SK-N-SH treated with all-trans-retinoic acid at 6 μM for 48 hours (cell line): ENCODE measurements around the gene YIF1A.

ENCODE experiments used
- ATAC-seq: fragments of 200-7000 bp; cut with Tn5 transposase; 3 replicates; pipeline ENCODE4 v1.9.1; 2020; ENCODE audit warnings: mild to moderate bottlenecking, moderate library complexity
- ARNTL ChIP-seq: fragments of 450-650 bp; formaldehyde crosslinking; IDR thresholded peaks from 2 replicates; pipeline ENCODE4 v1.5.0; 2020; ENCODE audit warnings: low read depth, mild to moderate bottlenecking, moderate library complexity, borderline replicate concordance
- BACH2 ChIP-seq: fragments of 250-450 bp; sonication (Bioruptor Pico); IDR thresholded peaks from 2 replicates; pipeline ENCODE4 v1.9.0; 2021; ENCODE audit warnings: mild to moderate bottlenecking, borderline replicate concordance
- CSDC2 ChIP-seq: fragments of 250-450 bp; sonication (Bioruptor Pico); IDR thresholded peaks from 2 replicates; pipeline ENCODE4 v1.5.0; 2020; ENCODE audit warnings: mild to moderate bottlenecking, moderate library complexity
- ESRRG ChIP-seq: fragments of 250-450 bp; sonication (Bioruptor Pico); IDR thresholded peaks from 2 replicates; pipeline ENCODE4 v1.6.1; 2021; ENCODE audit warnings: mild to moderate bottlenecking
- GLIS3 ChIP-seq: fragments of 250-450 bp; sonication (Bioruptor Pico); IDR thresholded peaks from 2 replicates; pipeline ENCODE4 v1.5.0; 2020; ENCODE audit warnings: mild to moderate bottlenecking, moderate library complexity
- OSR1 ChIP-seq: fragments of 250-450 bp; sonication (Bioruptor Pico); IDR thresholded peaks from 2 replicates; pipeline ENCODE4 v1.8.0; 2022; ENCODE audit warnings: moderate library complexity, mild to moderate bottlenecking, inconsistent platforms
- PATZ1 ChIP-seq: fragments of 250-450 bp; sonication (Bioruptor Pico); IDR thresholded peaks from 2 replicates; pipeline ENCODE4 v1.8.0; 2020; ENCODE audit warnings: mild to moderate bottlenecking, moderate library complexity, borderline replicate concordance
- POU6F1 ChIP-seq: fragments of 250-450 bp; sonication (Bioruptor Pico); IDR thresholded peaks from 2 replicates; pipeline ENCODE4 v1.8.0; 2021; ENCODE audit warnings: low read depth, mild to moderate bottlenecking, moderate library complexity, borderline replicate concordance
- RARB ChIP-seq: fragments of 250-450 bp; sonication (Bioruptor Pico); IDR thresholded peaks from 2 replicates; pipeline ENCODE4 v1.8.0; 2021; ENCODE audit warnings: mild to moderate bottlenecking, moderate library complexity
- SNAI2 ChIP-seq: fragments of 250-450 bp; sonication (Bioruptor Pico); IDR thresholded peaks from 2 replicates; pipeline ENCODE4 v1.5.0; 2020; ENCODE audit warnings: mild to moderate bottlenecking, moderate library complexity
- TCF4 ChIP-seq: fragments of 250-450 bp; sonication (Bioruptor Pico); IDR thresholded peaks from 2 replicates; pipeline ENCODE4 v1.8.0; 2021; ENCODE audit warnings: mild to moderate bottlenecking, moderate library complexity, borderline replicate concordance
- TOX ChIP-seq: fragments of 250-450 bp; sonication (Bioruptor Pico); IDR thresholded peaks from 2 replicates; pipeline ENCODE4 v1.8.0; 2021; ENCODE audit warnings: mild to moderate bottlenecking, moderate library complexity, borderline replicate concordance
- TSHZ2 ChIP-seq: fragments of 250-450 bp; sonication (Bioruptor Pico); IDR thresholded peaks from 2 replicates; pipeline ENCODE4 v1.5.0; 2020; ENCODE audit warnings: mild to moderate bottlenecking, moderate library complexity
- ZC3H10 ChIP-seq: fragments of 250-450 bp; sonication (Bioruptor Pico); IDR thresholded peaks from 2 replicates; pipeline ENCODE4 v1.5.1; 2021; ENCODE audit warnings: mild to moderate bottlenecking, moderate library complexity
- ZFP3 ChIP-seq: fragments of 250-450 bp; sonication (Bioruptor Pico); IDR thresholded peaks from 2 replicates; pipeline ENCODE4 v1.5.0; 2020; ENCODE audit warnings: mild to moderate bottlenecking, moderate library complexity
- ZFP30 ChIP-seq: fragments of 450-650 bp; formaldehyde crosslinking; IDR thresholded peaks from 2 replicates; pipeline ENCODE4 v1.5.0; 2022; ENCODE audit warnings: mild to moderate bottlenecking, moderate library complexity
- ZNF565 ChIP-seq: fragments of 450-650 bp; formaldehyde crosslinking; conservative IDR thresholded peaks from 2 replicates; pipeline ENCODE4 v1.5.0; 2020; ENCODE audit warnings: low read depth, mild to moderate bottlenecking, moderate library complexity
- ZNF8 ChIP-seq: fragments of 450-650 bp; formaldehyde crosslinking; IDR thresholded peaks from 2 replicates; pipeline ENCODE4 v1.5.0; 2020; ENCODE audit warnings: mild to moderate bottlenecking, moderate library complexity

Gene YIF1A

GRCh38 chr11:66314186-66314501, 25.2 kb upstream of the YIF1A start:
- no peak for ATAC-seq
- no peak for TF ChIP-seq BACH2 (CRISPR knock-in tag)
- no peak for TF ChIP-seq ZFP30 (CRISPR knock-in tag)
- no peak for TF ChIP-seq SNAI2 (CRISPR knock-in tag)
- no peak for TF ChIP-seq POU6F1
- TF ChIP-seq ZNF565 (CRISPR knock-in tag) = no peak
- TF ChIP-seq OSR1 = no peak
- no peak for TF ChIP-seq TOX
- TF ChIP-seq ZC3H10 (CRISPR knock-in tag) = no peak
- no peak for TF ChIP-seq CSDC2
- TF ChIP-seq RARB (CRISPR knock-in tag) = no peak
- TF ChIP-seq ZNF8 = no peak
- no peak for TF ChIP-seq PATZ1
- TF ChIP-seq ARNTL (CRISPR knock-in tag) = no peak
- TF ChIP-seq ESRRG = no peak
- no peak for TF ChIP-seq ZFP3 (CRISPR knock-in tag)

GRCh38 chr11:66313321-66314185, 24.6 kb upstream of the YIF1A start:
- ATAC-seq = peak; percentile 26; the same call in 2 of the 3 replicates
- TF ChIP-seq TOX = no peak
- TF ChIP-seq TCF4 (CRISPR knock-in tag) = peak; percentile 76; the same call in 1 of the 2 replicates

- ATAC-seq = peak; percentile 92
- peak; percentile 96 for TF ChIP-seq TCF4 (CRISPR knock-in tag)
- TF ChIP-seq TOX = no peak
- no peak for TF ChIP-seq OSR1
- no peak for TF ChIP-seq ESRRG
- no peak for TF ChIP-seq BACH2 (CRISPR knock-in tag)
- no peak for TF ChIP-seq GLIS3 (CRISPR knock-in tag)
- TF ChIP-seq ZFP3 (CRISPR knock-in tag) = no peak
- no peak for TF ChIP-seq ZFP30 (CRISPR knock-in tag)
- peak; percentile 77; the same call in 1 of the 2 replicates for TF ChIP-seq TSHZ2 (CRISPR knock-in tag)
- peak; percentile 47; the same call in 1 of the 2 replicates for TF ChIP-seq CSDC2
Measured at GRCh38 chr11:66312549-66313320, 23.8 kb upstream of the YIF1A start.

- no peak for TF ChIP-seq ZFP3 (CRISPR knock-in tag)
- 0 out of 2 replicates have a peak, but pooled peaks have one; percentile 17 for TF ChIP-seq TCF4 (CRISPR knock-in tag)
- peak; percentile 46; the same call in 1 of the 2 replicates for TF ChIP-seq PATZ1
- peak; percentile 78 for ATAC-seq
Measured at GRCh38 chr11:66311965-66312548, 23.1 kb upstream of the YIF1A start.
